Ectodermal cell (in vitro differentiated cells): ENCODE measurements around the gene PBRM1. TPM values are rescaled to one million over a fixed set of nuclear protein-coding genes. Genes with fewer than 3 reads are reported as not detected.
"Not testable (repeated sequence)": the region's sequence is repeated elsewhere in the genome, so short reads cannot be mapped to it uniquely, and the experiment has no call there.

Experiments
- H3K27ac ChIP-seq: 2 replicates; pipeline ENCODE4 v1.7.0; 2013; ENCODE audit warnings: mild to moderate bottlenecking, low read depth, low read length; ENCODE audit not compliant: insufficient read depth, poor library complexity, severe bottlenecking
- H3K27me3 ChIP-seq: 2 replicates; pipeline ENCODE4 v1.7.0; 2013; ENCODE audit warnings: mild to moderate bottlenecking, low read length; ENCODE audit not compliant: insufficient read depth, control insufficient read depth, poor library complexity, severe bottlenecking
- H3K36me3 ChIP-seq: one replicate; pipeline ENCODE4 v1.7.0; 2013; ENCODE audit warnings: low read length; ENCODE audit not compliant: control insufficient read depth, insufficient read depth
- H3K4me1 ChIP-seq: one replicate; pipeline ENCODE4 v1.7.0; 2013; ENCODE audit warnings: low read length; ENCODE audit not compliant: control insufficient read depth, insufficient read depth
- H3K4me3 ChIP-seq: 2 replicates; pipeline ENCODE4 v1.7.0; 2013; ENCODE audit warnings: low read depth, low read length, control low read depth; ENCODE audit not compliant: insufficient read depth
- H3K9me3 ChIP-seq: 2 replicates; pipeline ENCODE4 v1.7.0; 2013; ENCODE audit warnings: mild to moderate bottlenecking, low read length, moderate library complexity; ENCODE audit not compliant: control insufficient read depth
- WGBS, 2 experiments: methylation state at CpG; one replicate each; pipeline ENCODE4 v1.1.7; 2013; ENCODE audit warnings: missing lambda C conversion rate in 2 of 2; 5-methylcytosine and 5-hydroxymethylcytosine counted together
- polyA plus RNA-seq, 4 experiments: library from polyadenylated mRNA; stranded (reverse); fragments of 50-300 nt; gene quantifications; one replicate each; pipeline ENCODE4 v1.2.3, GENCODE V29; 2013

PBRM1 gene
- 74.8 TPM for polyA plus RNA-seq (2013, experiment 1 of 4)
- polyA plus RNA-seq (2013, experiment 2 of 4) = 88.5 TPM
- 61.8 TPM for polyA plus RNA-seq (2013, experiment 3 of 4)
- 71.5 TPM for polyA plus RNA-seq (2013, experiment 4 of 4)

DNA sequence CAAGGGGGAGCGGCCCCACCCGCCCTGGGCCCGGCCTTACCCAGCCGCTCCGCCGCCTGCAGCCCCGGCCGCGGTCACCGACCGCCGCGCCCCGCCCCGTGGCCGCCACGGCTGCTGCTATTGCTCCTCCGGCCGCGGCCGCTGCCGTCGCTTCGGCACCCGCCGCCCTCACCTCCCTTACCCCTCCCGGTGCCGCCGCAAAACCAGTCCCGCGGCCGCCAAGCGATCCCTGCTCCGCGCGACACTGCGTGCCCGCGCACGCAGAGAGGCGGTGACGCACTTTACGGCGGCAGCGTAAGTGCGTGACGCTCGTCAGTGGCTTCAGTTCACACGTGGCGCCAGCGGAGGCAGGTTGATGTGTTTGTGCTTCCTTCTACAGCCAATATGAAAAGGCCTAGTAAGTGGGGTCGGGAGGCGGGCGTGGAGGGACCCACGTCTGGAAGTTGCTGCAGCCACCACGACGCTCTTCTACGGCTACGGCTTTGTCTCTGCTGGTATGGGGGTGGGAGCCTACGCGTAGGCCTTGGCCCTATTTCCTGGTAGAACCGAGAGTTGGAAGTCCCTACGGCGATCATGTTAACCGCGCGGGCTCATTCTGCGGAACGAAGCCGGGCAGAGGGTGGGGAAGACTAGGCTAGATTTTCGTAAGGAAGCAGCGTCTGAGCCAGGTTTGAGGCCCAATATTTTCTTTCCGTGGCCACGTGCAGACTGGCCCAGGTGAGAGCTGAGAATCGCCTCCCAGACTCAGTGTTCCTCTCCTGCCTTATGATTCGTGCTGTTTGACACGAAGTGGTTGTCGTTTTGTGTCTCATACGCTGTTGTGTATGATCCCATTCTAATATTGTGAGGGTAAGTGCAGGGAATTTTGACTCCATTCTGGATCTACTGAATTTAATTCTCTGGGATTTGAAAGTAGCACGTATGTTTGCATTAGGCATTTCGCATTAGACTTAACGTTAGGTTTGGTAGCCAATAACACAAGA, at the start of gene PBRM1, which contains the start of gene GNL3:
TSS of gene PBRM1 (minus strand) at position 205 of the 983 bp plus-strand sequence.
TSS of gene GNL3 (plus strand) at position 324 of the 983 bp plus-strand sequence. CDS start at position 385, 61 bp downstream.
- Histone ChIP-seq H3K9me3 (no peaks in the 10 kb centered on the region), H3K4me1 (peaks cover 8% of the 10 kb centered on the region), H3K27ac (peak within 1 kb of the TSS; percentile 97), H3K4me3 (peak within 1 kb of the TSS; percentile 84), H3K36me3 (peaks cover 35% of the 10 kb centered on the region), H3K27me3 (no peaks in the 10 kb centered on the region)
- WGBS, 2 experiments = 0% methylated on average over 82 of the region's 82 CpGs

DNA sequence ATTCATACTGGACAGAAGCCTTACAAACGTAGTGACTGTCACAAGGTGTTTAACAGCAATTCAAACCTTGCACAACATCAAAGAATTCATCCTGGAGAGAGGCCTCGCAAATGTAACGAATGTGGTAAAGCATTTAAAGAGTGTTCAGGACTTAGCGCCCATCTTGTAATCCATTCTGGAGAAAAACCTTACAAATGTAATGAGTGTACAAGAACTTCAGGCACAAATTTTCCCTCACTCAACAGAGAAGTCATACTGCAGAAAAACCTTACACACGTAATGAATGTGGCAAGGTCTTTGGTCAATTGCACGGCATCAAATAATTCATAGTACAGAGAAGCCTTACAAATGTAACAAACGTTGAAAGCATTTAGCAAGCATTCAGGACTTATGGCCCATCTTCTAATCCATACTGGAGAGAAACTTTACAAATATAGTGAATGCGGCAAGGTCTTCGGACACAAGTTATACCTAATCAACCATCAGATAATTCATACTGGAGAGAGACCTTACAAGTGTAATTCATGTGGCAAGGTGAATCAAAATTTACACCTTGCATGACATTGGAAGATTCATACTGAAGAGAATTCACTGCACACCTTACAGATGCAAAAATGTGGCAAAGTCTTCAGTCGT, 47.7 kb upstream of the PBRM1 start:
- peaks cover 29% of the 10 kb centered on the region for H3K36me3 ChIP-seq
- no peaks in the 10 kb centered on the region for H3K27me3 ChIP-seq
- H3K4me3 ChIP-seq = no peak overlapping the region
- H3K27ac ChIP-seq = no peak overlapping the region
- 87 to 89% methylated on average over 10 of the region's 10 CpGs for WGBS, 2 experiments
- H3K9me3 ChIP-seq = no peaks in the 10 kb centered on the region
- no peaks in the 10 kb centered on the region for H3K4me1 ChIP-seq

DNA sequence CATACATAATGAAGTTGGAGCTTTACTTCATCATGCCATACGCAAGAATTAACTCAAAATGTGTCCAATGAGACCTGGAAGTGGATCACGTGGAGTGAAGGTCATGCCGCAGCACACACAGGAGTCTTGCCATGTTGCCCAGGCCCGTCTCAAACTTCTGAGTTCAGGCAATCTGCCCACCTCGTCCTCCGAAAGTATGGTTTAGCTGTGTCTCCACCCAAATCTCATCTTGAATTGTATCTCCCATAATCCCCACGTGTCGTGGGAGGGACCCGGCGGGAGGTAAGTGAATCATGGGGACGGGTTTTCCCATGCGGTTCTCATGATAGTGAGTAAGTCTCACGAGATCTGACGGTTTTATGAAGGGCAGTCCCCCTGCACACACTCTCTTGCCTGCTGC, 45.9 kb upstream of the PBRM1 start:
- no peak overlapping the region for H3K4me3 ChIP-seq

DNA sequence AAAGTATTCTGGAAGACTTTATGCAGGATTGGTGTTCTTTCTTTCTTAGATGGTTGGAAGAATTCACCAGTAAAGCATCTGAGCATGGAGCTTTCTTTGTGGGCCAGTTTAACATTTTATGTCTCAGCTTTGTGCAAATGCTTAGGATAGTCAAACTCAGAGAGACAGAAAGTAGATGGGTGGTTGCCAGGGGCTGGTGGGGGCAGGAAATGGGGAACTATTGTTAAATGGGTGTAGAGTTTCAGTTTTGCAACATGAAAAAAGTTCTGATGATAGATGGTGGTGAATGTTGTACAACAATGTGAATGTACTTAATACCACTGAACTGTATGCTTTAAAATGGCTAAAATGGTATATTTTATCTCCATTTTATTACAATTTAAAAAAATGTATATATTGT, 45.0 kb upstream of the PBRM1 start:
- H3K27ac ChIP-seq = no peak overlapping the region
- H3K4me1 ChIP-seq = no peaks in the 10 kb centered on the region
- peaks cover 30% of the 10 kb centered on the region for H3K36me3 ChIP-seq
- H3K27me3 ChIP-seq = no peaks in the 10 kb centered on the region
- H3K4me3 ChIP-seq = no peak overlapping the region
- no peaks in the 10 kb centered on the region for H3K9me3 ChIP-seq

More for the DNA sequence above, 45.9 kb upstream of the PBRM1 start:
- no peak overlapping the region for H3K27ac ChIP-seq
- no peaks in the 10 kb centered on the region for H3K4me1 ChIP-seq
- WGBS, 2 experiments = 88 to 92% methylated on average over 14 of the region's 14 CpGs
- H3K9me3 ChIP-seq = no peaks in the 10 kb centered on the region
- H3K36me3 ChIP-seq = peaks cover 35% of the 10 kb centered on the region
- no peaks in the 10 kb centered on the region for H3K27me3 ChIP-seq

DNA sequence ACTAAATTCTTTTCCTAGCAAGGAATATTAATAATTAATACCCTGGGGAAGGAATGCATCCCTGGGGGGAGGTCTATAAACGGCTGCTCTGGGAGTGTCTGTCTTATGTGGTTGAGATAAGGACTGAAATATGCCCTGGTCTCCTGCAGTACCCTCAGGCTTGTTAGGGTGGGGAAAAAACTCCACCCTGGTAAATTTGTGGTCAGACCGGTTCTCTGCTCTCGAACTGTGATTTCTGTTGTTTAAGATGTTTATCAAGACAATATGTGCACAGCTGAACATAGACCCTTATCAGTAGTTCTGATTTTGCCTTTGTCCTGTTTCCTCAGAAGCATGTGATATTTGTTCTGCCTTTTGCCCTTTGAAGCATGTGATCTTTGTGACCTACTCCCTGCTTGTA, 43.0 kb upstream of the PBRM1 start:
- not testable (repeated sequence) for H3K27me3 ChIP-seq, H3K4me3 ChIP-seq, H3K27ac ChIP-seq, H3K4me1 ChIP-seq, H3K9me3 ChIP-seq
- H3K36me3 ChIP-seq = peaks cover 22% of the 10 kb centered on the region
- WGBS, 2 experiments = 78 to 82% methylated on average over 3 of the region's 3 CpGs

DNA sequence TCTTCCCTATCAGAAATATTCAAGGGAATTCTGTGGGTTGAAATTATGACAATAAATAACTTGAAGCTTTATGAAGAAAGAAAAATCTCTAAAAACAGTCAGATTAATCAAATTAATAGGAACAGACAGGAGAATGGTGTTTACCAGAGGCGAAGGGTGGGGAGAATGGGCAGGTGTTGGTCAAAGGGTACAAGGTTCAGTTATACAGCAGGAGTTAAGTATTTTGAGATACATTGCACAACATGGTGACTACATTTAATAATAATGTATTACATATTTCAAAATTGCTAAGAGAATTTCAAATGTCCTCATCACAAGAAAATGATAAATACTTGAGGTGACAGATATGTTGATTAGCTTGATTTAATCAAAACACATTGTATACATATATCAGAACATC, 38.8 kb upstream of the PBRM1 start:
- Histone ChIP-seq H3K27me3 (no peaks in the 10 kb centered on the region), H3K4me1 (no peaks in the 10 kb centered on the region), H3K4me3 (no peak overlapping the region), H3K27ac (no peak overlapping the region), H3K9me3 (no peaks in the 10 kb centered on the region), H3K36me3 (peaks cover 7% of the 10 kb centered on the region)
- 100% methylated on average over 1 of the region's 1 CpG for WGBS, 2 experiments

DNA sequence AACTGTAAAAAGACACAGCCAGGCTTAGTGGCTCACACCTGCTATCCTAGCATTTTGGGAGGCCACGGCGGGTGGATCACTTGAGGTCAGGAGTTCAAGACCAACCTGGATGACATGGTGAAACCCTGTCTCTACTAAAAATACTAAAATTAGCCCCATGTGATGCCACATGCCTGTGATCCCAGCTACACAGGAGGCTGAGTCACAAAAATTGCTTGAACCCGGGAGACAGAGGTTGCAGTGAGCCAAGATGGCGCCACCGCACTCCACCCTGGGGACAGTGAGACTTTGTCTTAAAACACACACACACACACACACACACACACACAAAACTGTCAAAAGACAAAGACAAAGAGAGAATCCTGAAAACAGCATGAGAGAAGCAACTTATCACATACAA, 38.2 kb upstream of the PBRM1 start:
- Histone ChIP-seq H3K4me1 (no peaks in the 10 kb centered on the region), H3K9me3 (no peaks in the 10 kb centered on the region), H3K27ac (no peak overlapping the region), H3K27me3 (no peaks in the 10 kb centered on the region), H3K4me3 (no peak overlapping the region), H3K36me3 (peaks cover 7% of the 10 kb centered on the region)
- WGBS, 2 experiments = 91 to 93% methylated on average over 5 of the region's 5 CpGs

DNA sequence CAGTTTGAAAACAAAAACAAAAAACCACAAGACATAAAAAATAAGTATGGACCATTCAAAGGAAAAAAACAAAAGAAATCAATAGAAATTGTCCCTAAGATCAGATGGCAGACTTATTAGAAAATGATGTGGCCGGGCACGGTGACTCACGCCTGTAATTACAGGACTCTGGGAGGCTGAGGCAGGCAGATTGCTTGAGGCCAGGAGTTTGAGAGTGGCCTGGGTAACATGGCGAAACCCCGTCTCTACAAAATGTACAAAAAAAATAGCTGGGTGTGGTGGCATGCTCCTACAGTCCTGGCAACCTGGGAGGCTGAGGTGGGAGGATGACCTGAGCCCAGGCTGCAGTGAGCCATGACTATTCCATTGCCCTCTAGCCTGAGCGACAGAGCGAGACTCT, 36.8 kb upstream of the PBRM1 start:
- Histone ChIP-seq H3K27ac (no peak overlapping the region), H3K4me3 (no peak overlapping the region), H3K36me3 (no peaks in the 10 kb centered on the region), H3K4me1 (no peaks in the 10 kb centered on the region), H3K27me3 (no peaks in the 10 kb centered on the region), H3K9me3 (no peaks in the 10 kb centered on the region)
- WGBS, 2 experiments = 93 to 94% methylated on average over 7 of the region's 7 CpGs

DNA sequence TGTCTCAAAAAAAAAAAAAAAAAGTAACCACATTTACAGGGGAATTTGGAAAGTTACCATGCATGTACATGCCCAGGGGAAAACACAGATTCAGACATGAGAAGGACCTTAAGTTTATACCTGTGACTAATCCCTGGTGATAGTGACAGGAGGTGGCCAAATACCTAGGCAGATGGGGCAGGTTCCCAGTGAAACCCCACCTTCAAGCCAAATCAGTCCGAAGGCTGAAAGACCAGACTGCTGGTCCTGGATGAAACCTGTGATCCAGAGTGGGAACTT, 36.0 kb upstream of the PBRM1 start:
- Histone ChIP-seq H3K36me3 (no peaks in the 10 kb centered on the region), H3K9me3 (no peaks in the 10 kb centered on the region), H3K27ac (no peak overlapping the region), H3K27me3 (no peaks in the 10 kb centered on the region), H3K4me3 (no peak overlapping the region), H3K4me1 (no peaks in the 10 kb centered on the region)
- 96 to 97% methylated on average over 1 of the region's 1 CpG for WGBS, 2 experiments

DNA sequence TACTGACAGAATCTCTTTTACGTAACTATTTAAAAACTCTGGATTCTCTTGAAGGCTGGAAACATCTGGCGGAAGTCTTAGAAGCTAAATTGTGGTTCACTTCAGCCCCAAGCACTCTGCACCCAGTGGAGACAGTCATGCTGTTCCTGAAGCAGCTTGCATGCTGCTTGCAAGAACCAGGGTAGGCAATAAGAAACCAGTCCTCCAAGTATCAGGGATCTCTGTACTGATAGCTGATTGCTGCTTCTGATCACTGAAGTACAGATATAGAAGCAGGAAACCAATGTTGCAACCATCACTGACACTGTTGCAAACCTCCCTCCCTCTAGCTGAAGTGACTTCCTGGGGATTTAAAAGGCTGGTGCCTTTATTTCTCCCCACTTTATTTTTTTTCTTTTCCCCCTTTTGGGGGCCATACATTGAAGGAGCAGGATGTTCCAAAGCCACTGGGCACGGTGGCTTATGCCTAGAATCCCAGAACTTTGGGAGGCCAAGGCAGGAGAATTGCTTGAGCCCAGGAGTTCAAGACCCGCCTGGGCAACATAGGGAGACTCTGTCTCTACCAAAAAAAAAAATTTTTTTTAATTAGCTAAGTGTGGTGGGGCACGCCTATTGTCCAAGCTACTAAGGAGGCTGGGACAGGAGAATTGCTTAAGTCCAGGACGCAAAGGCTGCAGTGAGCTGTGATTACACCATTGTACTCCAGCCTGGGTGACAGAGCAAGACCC, 35.5 kb upstream of the PBRM1 start:
- Histone ChIP-seq H3K27me3 (no peaks in the 10 kb centered on the region), H3K4me3 (no peak overlapping the region), H3K27ac (no peak overlapping the region), H3K4me1 (no peaks in the 10 kb centered on the region), H3K9me3 (no peaks in the 10 kb centered on the region), H3K36me3 (no peaks in the 10 kb centered on the region)
- WGBS, 2 experiments = 92% methylated on average over 6 of the region's 6 CpGs
